Ishikawa (cell line): ENCODE data around the gene EEFSEC.

ENCODE experiments used
- CEBPB ChIP-seq: IDR thresholded peaks from 2 replicates; pipeline ENCODE4 v1.6.1; 2012
- EGR1 ChIP-seq: IDR thresholded peaks from 2 replicates; pipeline ENCODE4 v1.6.1; 2012
- RAD21 ChIP-seq: IDR thresholded peaks from 2 replicates; pipeline ENCODE4 v1.6.1; 2012; ENCODE audit warnings: low read depth
- TAF1 ChIP-seq: IDR thresholded peaks from 2 replicates; pipeline ENCODE4 v1.6.1; 2012; ENCODE audit warnings: low read depth, mild to moderate bottlenecking
- ZBTB7A ChIP-seq: IDR thresholded peaks from 2 replicates; pipeline ENCODE4 v1.6.1; 2012; ENCODE audit warnings: low read depth

GRCh38 chr3:128182656-128183055 is 29.4 kb downstream of the EEFSEC start:
- TF ChIP-seq RAD21 = no peak
- TF ChIP-seq TAF1 = no peak
- TF ChIP-seq CEBPB = no peak
- TF ChIP-seq EGR1 = no peak
- TF ChIP-seq ZBTB7A = no peak
